HCT116 (cell line): ENCODE measurements around the gene MAP3K10. TPM values are rescaled to one million over a fixed set of nuclear protein-coding genes. Genes with fewer than 3 reads are reported as not detected.

Experiments
- ATAC-seq: fragments of 200-7000 bp; cut with Tn5 transposase; 2 replicates; pipeline ENCODE4 v1.9.1; 2020; ENCODE audit warnings: mild to moderate bottlenecking, moderate library complexity
- BruUV-seq: library from RNA; stranded (reverse); fragments of 400-500 nt; replicated peaks from 2 replicates; lab custom pipeline; 2021; lab: Mats Ljungman, UMichigan
- CTCF ChIA-PET: fragments of 300-600 bp; sonication (Branson Sonifier 250); formaldehyde crosslinking; loops from one replicate; lab custom pipeline; 2021; ENCODE audit warnings: antibody characterized with exemption; lab: Charles Lee
- POLR2A ChIA-PET: fragments of 300-600, 350-600 bp; sonication (Branson Sonifier 250); formaldehyde crosslinking; loops from one replicate; lab custom pipeline; 2021; ENCODE audit warnings: antibody characterized with exemption; lab: Charles Lee
- RAD21 ChIA-PET, 2 experiments: fragments of 300-600 bp; sonication (Branson Sonifier 250); formaldehyde crosslinking; loops; one replicate each; lab custom pipeline; 2023; ENCODE audit warnings: low total read pairs in 2 of 2; ENCODE audit not compliant: uncharacterized antibody in 2 of 2, unreplicated experiment in 2 of 2, low non-redundant PET in 1 of 2; lab: Charles Lee
- DNase-seq: peaks from one replicate; pipeline ENCODE4 v3.0.0-alpha.2; 2010; ENCODE audit warnings: low read depth, low spot score
- H2AFZ ChIP-seq: fragments of 200-600 bp; shearing (Covaris generic), sonication (generic); 2 replicates; pipeline ENCODE4 v1.6.1; 2017; ENCODE audit warnings: low read depth, mixed run types, mixed read lengths, antibody characterized with exemption, low read length; ENCODE audit not compliant: poor library complexity, severe bottlenecking
- H3K27ac ChIP-seq: 2 replicates; pipeline ENCODE4 v1.5.1; 2012; ENCODE audit warnings: low read depth, low read length
- H3K27me3 ChIP-seq: fragments of 200-600 bp; sonication (generic); 2 replicates; pipeline ENCODE4 v1.6.1; 2016; ENCODE audit warnings: mixed run types, low read length, mixed read lengths; ENCODE audit not compliant: insufficient read depth
- H3K36me3 ChIP-seq, 2 experiments: fragments of 200-500 bp in 1 of 2; fragments of 200-600 bp in 1 of 2; sonication (Bioruptor generic) in 1 of 2; sonication (generic) in 1 of 2; 2 replicates each; pipeline versions ENCODE4 v1.5.1 to v1.6.1; 2014 to 2016; ENCODE audit warnings: low read length in 2 of 2, inconsistent platforms in 1 of 2, mixed read lengths in 1 of 2, mixed run types in 1 of 2; ENCODE audit not compliant: insufficient read depth in 2 of 2, control insufficient read depth in 1 of 2
- H3K4me1 ChIP-seq, 2 experiments: fragments of 200-600 bp in 1 of 2; sonication (generic) in 1 of 2; 2 replicates each; pipeline versions ENCODE4 v1.5.1 to v1.6.1; 2012 to 2017; ENCODE audit warnings: low read length in 2 of 2, inconsistent platforms in 1 of 2, mild to moderate bottlenecking in 1 of 2, mixed read lengths in 1 of 2, mixed run types in 1 of 2, moderate library complexity in 1 of 2; ENCODE audit not compliant: insufficient read depth in 2 of 2, control insufficient read depth in 1 of 2
- H3K4me2 ChIP-seq: fragments of 200-600 bp; sonication (generic); 2 replicates; pipeline ENCODE4 v1.6.1; 2017; ENCODE audit warnings: mixed run types, low read length, mixed read lengths
- H3K4me3 ChIP-seq, 2 experiments: fragments of 200-600 bp in 1 of 2; sonication (generic) in 1 of 2; replicated peaks in 1 of 2; 2 replicates each; pipeline ENCODE4 v1.5.1; 2011 to 2016; ENCODE audit warnings: low read length in 2 of 2, control low read depth in 1 of 2, low read depth in 1 of 2, mild to moderate bottlenecking in 1 of 2, mixed read lengths in 1 of 2, mixed run types in 1 of 2
- H3K79me2 ChIP-seq: fragments of 200-600 bp; sonication (generic); 2 replicates; pipeline ENCODE4 v1.6.1; 2017; ENCODE audit warnings: mild to moderate bottlenecking, mixed run types, low read length, moderate library complexity, mixed read lengths; ENCODE audit not compliant: insufficient read depth
- H3K9ac ChIP-seq: fragments of 200-600 bp; sonication (generic); 2 replicates; pipeline ENCODE4 v1.6.1; 2016; ENCODE audit warnings: low read length, mixed read lengths
- H3K9me2 ChIP-seq: fragments of 200-600 bp; sonication (generic), shearing (Covaris generic); 2 replicates; pipeline ENCODE4 v1.6.1; 2017; ENCODE audit warnings: mixed run types, mild to moderate bottlenecking, moderate library complexity; ENCODE audit not compliant: insufficient read depth
- H3K9me3 ChIP-seq, 2 experiments: fragments of 200-500 bp in 1 of 2; fragments of 200-600 bp in 1 of 2; sonication (Bioruptor generic) in 1 of 2; sonication (generic) in 1 of 2; 2 replicates each; pipeline ENCODE4 v1.6.1; 2014 to 2017; ENCODE audit warnings: low read length in 2 of 2, mixed read lengths in 2 of 2, inconsistent platforms in 1 of 2, low read depth in 1 of 2, mild to moderate bottlenecking in 1 of 2, mixed run types in 1 of 2, moderate library complexity in 1 of 2; ENCODE audit not compliant: control insufficient read depth in 1 of 2, insufficient read depth in 1 of 2
- H4K20me1 ChIP-seq: fragments of 200-600 bp; sonication (generic), shearing (Covaris generic); 2 replicates; pipeline ENCODE4 v1.6.1; 2017; ENCODE audit warnings: mixed run types, mild to moderate bottlenecking, moderate library complexity; ENCODE audit not compliant: insufficient read depth
- CBX3 ChIP-seq: IDR thresholded peaks from 2 replicates; pipeline ENCODE4 v1.6.1; 2012; ENCODE audit warnings: low read depth
- CEBPB ChIP-seq: IDR thresholded peaks from 2 replicates; pipeline ENCODE4 v1.6.1; 2012; ENCODE audit warnings: low read depth
- EGR1 ChIP-seq: IDR thresholded peaks from 2 replicates; pipeline ENCODE4 v1.6.1; 2012; ENCODE audit warnings: low read depth
- ELF1 ChIP-seq: IDR thresholded peaks from 2 replicates; pipeline ENCODE4 v1.6.1; 2012; ENCODE audit warnings: low read depth, borderline replicate concordance
- EZH2 ChIP-seq: fragments of 200-600 bp; sonication (generic); IDR thresholded peaks from 2 replicates; pipeline ENCODE4 v1.6.1; 2017; ENCODE audit warnings: antibody characterized with exemption, mixed run types
- EZH2phosphoT487 ChIP-seq: fragments of 200-600 bp; IDR thresholded peaks from 2 replicates; pipeline ENCODE4 v1.6.1; 2018; ENCODE audit warnings: antibody characterized with exemption, borderline replicate concordance
- FOSL1 ChIP-seq: IDR thresholded peaks from 2 replicates; pipeline ENCODE4 v1.6.1; 2012; ENCODE audit warnings: low read depth
- POLR2A ChIP-seq: IDR thresholded peaks from 2 replicates; pipeline ENCODE4 v1.7.0; 2011; ENCODE audit warnings: borderline replicate concordance; ENCODE audit not compliant: insufficient read depth, insufficient read length; ENCODE audit errors: extremely low read depth
- POLR2AphosphoS5 ChIP-seq: IDR thresholded peaks from 2 replicates; pipeline ENCODE4 v1.6.1; 2011; ENCODE audit warnings: mild to moderate bottlenecking, low read depth, low read length, moderate library complexity
- RAD21 ChIP-seq: IDR thresholded peaks from 2 replicates; pipeline ENCODE4 v1.6.1; 2012; ENCODE audit warnings: low read depth, mild to moderate bottlenecking
- SP1 ChIP-seq: IDR thresholded peaks from 2 replicates; pipeline ENCODE4 v1.6.1; 2012; ENCODE audit warnings: low read depth
- SRF ChIP-seq: IDR thresholded peaks from 2 replicates; pipeline ENCODE4 v1.6.1; 2012; ENCODE audit warnings: low read depth
- TCF7L2 ChIP-seq: IDR thresholded peaks from 2 replicates; pipeline ENCODE4 v1.7.0; 2011; ENCODE audit warnings: borderline replicate concordance, inconsistent platforms; ENCODE audit not compliant: insufficient read depth, insufficient read length; ENCODE audit errors: extremely low read depth
- YY1 ChIP-seq: IDR thresholded peaks from 2 replicates; pipeline ENCODE4 v1.6.1; 2011; ENCODE audit warnings: low read length, low read depth, moderate library complexity, mild to moderate bottlenecking; ENCODE audit not compliant: insufficient replicate concordance; ENCODE audit errors: extremely low read depth
- ZFX ChIP-seq: fragments of 450-650 bp; IDR thresholded peaks from 2 replicates; pipeline ENCODE4 v1.6.1; 2017
- ZNF274 ChIP-seq: fragments of 200-500 bp; sonication (Bioruptor generic); IDR thresholded peaks from 2 replicates; pipeline ENCODE4 v1.6.1; 2014; ENCODE audit warnings: mild to moderate bottlenecking, low read depth, low read length, inconsistent platforms
- intact Hi-C: fragments of 100-400 bp; cut with micrococcal nuclease; formaldehyde crosslinking; loops from 2 replicates; pipeline ENCODE4 v1.10.0; 2022
- total RNA-seq: library from RNA; stranded (reverse); gene quantifications from one replicate; pipeline ENCODE4 v1.2.1, GENCODE V29; 2021; ENCODE audit not compliant: unreplicated experiment
- TF ChIP-seq, protein P1 (sequence below), 3 experiments: fragments of 200-600 bp in 1 of 3; sonication (generic) in 1 of 3; IDR thresholded peaks in 2 of 3; conservative IDR thresholded peaks in 1 of 3; 2 replicates each; pipeline ENCODE4 v1.5.1; 2012 to 2017; ENCODE audit warnings: low read depth in 2 of 3, low read length in 2 of 3, antibody characterized with exemption in 1 of 3, borderline replicate concordance in 1 of 3, control low read depth in 1 of 3, mild to moderate bottlenecking in 1 of 3, mixed read lengths in 1 of 3, mixed run types in 1 of 3, moderate library complexity in 1 of 3; ENCODE audit not compliant: insufficient read depth in 1 of 3
- TF ChIP-seq, protein P2 (sequence below): IDR thresholded peaks from 2 replicates; pipeline ENCODE4 v1.6.1; 2012
- TF ChIP-seq, protein P3 (sequence below): IDR thresholded peaks from 2 replicates; pipeline ENCODE4 v1.6.1; 2012
- TF ChIP-seq, protein P4 (sequence below): IDR thresholded peaks from 2 replicates; pipeline ENCODE4 v1.6.1; 2011; ENCODE audit warnings: mild to moderate bottlenecking, low read length, moderate library complexity; ENCODE audit not compliant: insufficient replicate concordance; ENCODE audit errors: extremely low read depth

Gene MAP3K10
- total RNA-seq, 1 experiment from 2014 or later, result 17.3 TPM

DNA sequence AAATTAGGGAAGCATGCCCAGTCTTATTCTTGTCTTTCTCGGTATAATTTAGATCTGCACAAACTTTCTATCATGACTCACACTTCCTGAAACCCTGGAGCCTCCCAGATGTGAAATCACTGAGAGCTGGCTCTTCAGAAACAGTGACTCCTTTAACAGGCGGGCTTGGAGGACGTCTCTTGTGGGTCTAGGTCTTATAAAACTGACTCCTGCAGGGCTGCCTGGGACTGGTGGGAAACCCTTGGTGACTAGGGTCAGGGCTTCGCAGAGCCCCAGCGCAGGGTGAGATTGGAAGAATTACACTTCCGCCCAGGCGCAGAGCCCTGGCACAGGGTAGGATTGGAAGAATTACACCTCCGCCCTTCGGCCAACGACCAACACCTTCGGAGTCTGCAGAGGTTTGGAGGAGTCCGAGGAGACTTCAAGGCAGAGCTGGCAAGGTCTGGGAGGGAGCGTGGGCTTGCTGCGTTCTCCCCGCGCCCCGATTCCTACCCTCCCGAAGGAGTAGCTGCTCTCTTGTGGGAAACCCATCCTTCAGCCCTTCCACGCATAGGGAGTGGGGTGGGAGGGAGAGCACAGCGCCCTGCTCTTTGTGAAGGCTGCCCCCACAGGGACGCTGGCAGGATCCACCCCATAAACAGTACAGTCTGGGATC, 43.4 kb upstream of the MAP3K10 start:
- H3K27ac ChIP-seq, result peak overlapping the region; percentile 75
- no peaks in the 10 kb centered on the region for H3K27me3 ChIP-seq
- no peaks in the 10 kb centered on the region for H3K9me2 ChIP-seq
- H3K36me3 ChIP-seq, result no peaks in the 10 kb centered on the region
- no peaks in the 10 kb centered on the region for H3K79me2 ChIP-seq
- peak overlapping the region; percentile 93 for H2AFZ ChIP-seq
- intact Hi-C loops, result loop anchor here (10.0 kb wide), 2 partner anchors 377 to 457 kb away; partner anchors contain the start of gene LTBP4
- peak overlapping the region; percentile 74 for H3K9ac ChIP-seq
- TSS peak; percentile 96 for BruUV-seq
- peaks cover 13 to 26% of the 10 kb centered on the region in 2 experiments for H3K4me1 ChIP-seq
- ATAC-seq (peak; percentile 87), DNase-seq (no peak)
- H3K4me2 ChIP-seq, result peak overlapping the region; percentile 99
- RAD21 ChIA-PET, result no interaction called here
- H4K20me1 ChIP-seq, result no peaks in the 10 kb centered on the region
- POLR2A ChIA-PET, result interaction anchor here (0.7 to 1.8 kb wide), 6 partner anchors 9 to 84 kb away, joined by 3 to 7 read pairs (median 4); no protein-coding TSS in a partner anchor
- no peaks in the 10 kb centered on the region for H3K9me3 ChIP-seq
- CTCF ChIA-PET, result interaction anchor here (1.4 to 1.8 kb wide), 4 partner anchors 8 to 77 kb away, joined by 6 to 7 read pairs (median 6); no protein-coding TSS in a partner anchor
- peak overlapping the region; percentile 56 to 68 for H3K4me3 ChIP-seq
- TF ChIP-seq ZFX (no peak), ELF1 (no peak; the same call in 1 of the 2 replicates), POLR2A (peak; percentile 24), CEBPB (no peak; the same call in 1 of the 2 replicates), EGR1 (peak; percentile 3; the same call in 1 of the 2 replicates), RAD21 (no peak; the same call in 1 of the 2 replicates), CBX3 (no peak), SRF (no peak), ZNF274 (no peak), YY1 (no peak), FOSL1 (peak; percentile 77), SP1 (peak; percentile 40; the same call in 1 of the 2 replicates), EZH2phosphoT487 (no peak), TCF7L2 (no peak), EZH2 (no peak), POLR2AphosphoS5 (peak; percentile 87)
- TF ChIP-seq, protein P1, sequence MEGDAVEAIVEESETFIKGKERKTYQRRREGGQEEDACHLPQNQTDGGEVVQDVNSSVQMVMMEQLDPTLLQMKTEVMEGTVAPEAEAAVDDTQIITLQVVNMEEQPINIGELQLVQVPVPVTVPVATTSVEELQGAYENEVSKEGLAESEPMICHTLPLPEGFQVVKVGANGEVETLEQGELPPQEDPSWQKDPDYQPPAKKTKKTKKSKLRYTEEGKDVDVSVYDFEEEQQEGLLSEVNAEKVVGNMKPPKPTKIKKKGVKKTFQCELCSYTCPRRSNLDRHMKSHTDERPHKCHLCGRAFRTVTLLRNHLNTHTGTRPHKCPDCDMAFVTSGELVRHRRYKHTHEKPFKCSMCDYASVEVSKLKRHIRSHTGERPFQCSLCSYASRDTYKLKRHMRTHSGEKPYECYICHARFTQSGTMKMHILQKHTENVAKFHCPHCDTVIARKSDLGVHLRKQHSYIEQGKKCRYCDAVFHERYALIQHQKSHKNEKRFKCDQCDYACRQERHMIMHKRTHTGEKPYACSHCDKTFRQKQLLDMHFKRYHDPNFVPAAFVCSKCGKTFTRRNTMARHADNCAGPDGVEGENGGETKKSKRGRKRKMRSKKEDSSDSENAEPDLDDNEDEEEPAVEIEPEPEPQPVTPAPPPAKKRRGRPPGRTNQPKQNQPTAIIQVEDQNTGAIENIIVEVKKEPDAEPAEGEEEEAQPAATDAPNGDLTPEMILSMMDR (IDR thresholded peaks at IDR 0.05 in 2 of 3, conservative IDR thresholded peaks at IDR 0.05 in 1 of 3; ENCODE audit: borderline replicate concordance in 1 of 3, insufficient read depth in 1 of 3, low read depth in 2 of 3, low read length in 2 of 3), result 0 out of 6 replicates have a peak, but pooled peaks of 1 of the 3 experiments have one; percentile 5
- TF ChIP-seq, protein P2, sequence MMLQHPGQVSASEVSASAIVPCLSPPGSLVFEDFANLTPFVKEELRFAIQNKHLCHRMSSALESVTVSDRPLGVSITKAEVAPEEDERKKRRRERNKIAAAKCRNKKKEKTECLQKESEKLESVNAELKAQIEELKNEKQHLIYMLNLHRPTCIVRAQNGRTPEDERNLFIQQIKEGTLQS, result no peak
- TF ChIP-seq, protein P3, sequence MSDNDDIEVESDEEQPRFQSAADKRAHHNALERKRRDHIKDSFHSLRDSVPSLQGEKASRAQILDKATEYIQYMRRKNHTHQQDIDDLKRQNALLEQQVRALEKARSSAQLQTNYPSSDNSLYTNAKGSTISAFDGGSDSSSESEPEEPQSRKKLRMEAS, result no peak
- TF ChIP-seq, protein P4, sequence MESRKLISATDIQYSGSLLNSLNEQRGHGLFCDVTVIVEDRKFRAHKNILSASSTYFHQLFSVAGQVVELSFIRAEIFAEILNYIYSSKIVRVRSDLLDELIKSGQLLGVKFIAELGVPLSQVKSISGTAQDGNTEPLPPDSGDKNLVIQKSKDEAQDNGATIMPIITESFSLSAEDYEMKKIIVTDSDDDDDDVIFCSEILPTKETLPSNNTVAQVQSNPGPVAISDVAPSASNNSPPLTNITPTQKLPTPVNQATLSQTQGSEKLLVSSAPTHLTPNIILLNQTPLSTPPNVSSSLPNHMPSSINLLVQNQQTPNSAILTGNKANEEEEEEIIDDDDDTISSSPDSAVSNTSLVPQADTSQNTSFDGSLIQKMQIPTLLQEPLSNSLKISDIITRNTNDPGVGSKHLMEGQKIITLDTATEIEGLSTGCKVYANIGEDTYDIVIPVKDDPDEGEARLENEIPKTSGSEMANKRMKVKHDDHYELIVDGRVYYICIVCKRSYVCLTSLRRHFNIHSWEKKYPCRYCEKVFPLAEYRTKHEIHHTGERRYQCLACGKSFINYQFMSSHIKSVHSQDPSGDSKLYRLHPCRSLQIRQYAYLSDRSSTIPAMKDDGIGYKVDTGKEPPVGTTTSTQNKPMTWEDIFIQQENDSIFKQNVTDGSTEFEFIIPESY, result no peak
